HepG2 (cell line): Measurements from ENCODE around the gene MED13L. TPM values are rescaled to one million over a fixed set of nuclear protein-coding genes. Genes with fewer than 3 reads are reported as not detected.
A peak's percentile ranks its signal among the peaks of the same experiment; 100 is the strongest.

Experiments
- MAFK ChIP-seq, 2 experiments: IDR thresholded peaks in 1 of 2; conservative IDR thresholded peaks in 1 of 2; 2 replicates each; pipeline ENCODE4 v1.6.1; 2011; ENCODE audit warnings: improper control_type of control experiment in 2 of 2, low read length in 2 of 2
- ZBTB40 ChIP-seq, 2 experiments: fragments of 450-650 bp in 1 of 2; sonication (generic) in 1 of 2; formaldehyde crosslinking in 1 of 2; IDR thresholded peaks; 2 replicates each; pipeline versions ENCODE4 v1.6.1 to v1.8.0; 2016 to 2022; ENCODE audit warnings: antibody characterized with exemption in 1 of 2, mild to moderate bottlenecking in 1 of 2, missing genetic modification reagents in 1 of 2
- ZFP36L2 ChIP-seq: sonication (generic); formaldehyde crosslinking; IDR thresholded peaks from 2 replicates; pipeline ENCODE4 v1.4.0; 2020; ENCODE audit warnings: missing genetic modification reagents
- polyA plus RNA-seq, 8 experiments: library from polyadenylated mRNA; depleted of rRNA in 3 of 8; stranded (reverse) in 7 of 8; unstranded in 1 of 8; fragments of >200 nt; fragmentation: Illumina TruSeq in 4 of 8; extraction: Trizol in 4 of 8; gene quantifications; 2 replicates each; pipeline versions ENCODE4 v1.2.1 to v1.2.3, GENCODE V29; 2011 to 2016; ENCODE audit warnings: low read depth in 4 of 8, missing spikeins in 1 of 8, mixed read lengths in 1 of 8; ENCODE audit not compliant: insufficient read depth in 1 of 8
- total RNA-seq, 5 experiments: library from RNA; depleted of rRNA; stranded (reverse); fragments of >200 nt; fragmentation: Illumina TruSeq; extraction: Trizol; gene quantifications; 2 replicates each; pipeline ENCODE4 v1.2.3, GENCODE V29; 2016; ENCODE audit warnings: low read depth in 1 of 5

The MED13L gene
- total and polyA plus RNA-seq, 2 of the 13 experiments (the other 11 are each of a cell fraction or from before 2014, with no cell fraction given), result 24.8 to 38.9 TPM

- TF ChIP-seq ZBTB40 (IDR thresholded peaks at IDR 0.05), result no peak
- peak; percentile 75 for TF ChIP-seq ZBTB40 (CRISPR knock-in tag; IDR thresholded peaks at IDR 0.05)
- no peak for TF ChIP-seq ZFP36L2 (CRISPR knock-in tag)
- TF ChIP-seq MAFK (conservative IDR thresholded peaks at IDR 0.05 in 1 of 2, IDR thresholded peaks at IDR 0.05 in 1 of 2; ENCODE audit: low read length in 2 of 2), result peak; percentile 22 to 61; a peak in 3 of 4 replicates
Measured at GRCh38 chr12:115973968-115974724, 303.3 kb downstream of the MED13L start (continued).
